Vagina (tissue), 2 donors: ENCODE results near the gene SIRT2.

ENCODE experiments used
- CTCF ChIP-seq, 3 experiments: fragments of 450-650 bp in 2 of 3; fragments of 200-600 bp in 1 of 3; sonication (generic) in 1 of 3; IDR thresholded peaks; one replicate each; pipeline ENCODE4 v1.5.1; 2017 to 2019; ENCODE audit warnings: antibody characterized with exemption in 3 of 3, mild to moderate bottlenecking in 2 of 3, moderate library complexity in 2 of 3
- POLR2A ChIP-seq, 2 donors: fragments of 450-650 bp; IDR thresholded peaks; one replicate each; pipeline ENCODE4 v1.6.1; 2017; ENCODE audit warnings: antibody characterized with exemption in 2 of 2, mild to moderate bottlenecking in 2 of 2, moderate library complexity in 2 of 2

- TF ChIP-seq CTCF (IDR thresholded peaks at IDR 0.05) (peak in 2 of 3 experiments; percentile 36), POLR2A (IDR thresholded peaks at IDR 0.05) (peak in 1 of 2 donors; percentile 97)
Measured at GRCh38 chr19:38849860-38850435, 49.5 kb downstream of the SIRT2 start, which contains the start of gene HNRNPL.
